AG10803 (cell line): ENCODE results near the gene CTAGE1.

Experiments used
- DNase-seq: peaks from one replicate; pipeline ENCODE4 v3.0.0; 2010; ENCODE audit warnings: low read depth
- H3K4me3 ChIP-seq: 2 replicates; pipeline ENCODE4 v1.5.1; 2011; ENCODE audit warnings: mild to moderate bottlenecking, low read length, control low read depth
- CTCF ChIP-seq: conservative IDR thresholded peaks from 2 replicates; pipeline ENCODE4 v1.5.1; 2011; ENCODE audit warnings: mild to moderate bottlenecking, low read length, control low read depth, inconsistent platforms

The CTAGE1 gene

DNA sequence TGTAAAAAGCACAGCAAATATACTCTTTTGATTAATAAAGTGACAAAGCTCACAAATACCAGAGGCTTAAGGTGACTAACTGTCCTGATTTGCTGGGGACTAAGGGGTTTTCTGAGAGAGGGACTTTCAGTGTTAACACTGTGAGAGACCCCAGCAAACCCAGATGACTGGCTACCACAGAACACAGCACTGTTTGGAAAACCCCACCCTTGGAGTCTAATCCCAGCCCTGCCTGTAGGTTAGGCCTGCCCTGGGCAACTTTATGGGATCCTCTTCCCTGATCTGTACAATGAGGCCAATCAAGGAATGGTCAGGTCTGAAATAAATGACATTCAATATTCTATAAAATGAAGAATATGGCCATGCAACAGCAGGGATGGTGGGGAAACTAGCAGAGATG lies 30.5 kb upstream of the CTAGE1 start:
- no peak overlapping the region for H3K4me3 ChIP-seq
- no peak for TF ChIP-seq CTCF
- DNase-seq: no peak

- TF ChIP-seq CTCF: no peak
- no peak overlapping the region for H3K4me3 ChIP-seq
These were observed 30.1 kb upstream of the CTAGE1 start for GRCh38 chr18:22447792-22448191.

GRCh38 chr18:22446911-22447310 lies 29.2 kb upstream of the CTAGE1 start:
- no peak for TF ChIP-seq CTCF
- no peak for DNase-seq
- H3K4me3 ChIP-seq: no peak overlapping the region

More at GRCh38 chr18:22447792-22448191, 30.1 kb upstream of the CTAGE1 start:
- peak; percentile 30 for DNase-seq

DNA sequence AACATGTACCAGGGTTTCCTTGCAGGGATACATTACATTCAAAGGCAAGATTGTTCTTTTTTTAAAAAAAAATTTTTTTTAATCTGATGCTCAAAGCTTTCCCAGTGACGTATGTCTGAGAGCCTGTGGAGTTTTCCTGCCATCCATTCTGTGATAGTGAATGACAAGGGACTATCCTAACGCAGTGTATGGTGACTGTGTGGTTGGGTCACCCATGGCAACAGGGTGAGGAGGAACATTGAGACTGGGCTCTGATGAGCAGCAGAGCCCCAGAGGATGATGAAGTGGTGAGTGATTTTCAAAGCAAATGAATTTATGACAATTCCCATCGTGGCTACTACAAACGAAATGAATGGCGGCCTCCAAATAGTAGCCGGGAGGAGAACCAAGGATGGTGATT lies 28.6 kb upstream of the CTAGE1 start:
- DNase-seq: no peak
- no peak overlapping the region for H3K4me3 ChIP-seq
- TF ChIP-seq CTCF: no peak

DNA sequence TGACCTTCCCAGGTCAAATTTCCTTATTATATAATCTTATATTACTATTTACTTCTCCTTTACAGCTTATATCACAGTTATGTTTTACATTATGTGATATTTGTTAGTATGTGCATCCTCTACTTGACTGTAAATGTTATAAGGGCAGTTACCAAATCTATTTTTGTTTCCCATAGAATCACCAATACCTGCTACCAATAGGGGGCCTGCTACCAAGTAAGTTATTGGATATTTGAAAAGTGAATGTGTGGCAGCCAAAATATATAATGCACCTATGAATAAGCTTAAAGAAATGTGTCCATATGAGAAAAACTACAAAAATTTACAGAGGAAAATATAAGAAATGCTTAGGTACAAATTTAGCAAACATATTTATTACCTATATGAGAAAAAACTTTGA lies 23.9 kb upstream of the CTAGE1 start:
- H3K4me3 ChIP-seq: no peak overlapping the region
- TF ChIP-seq CTCF: no peak
- DNase-seq: no peak

DNA sequence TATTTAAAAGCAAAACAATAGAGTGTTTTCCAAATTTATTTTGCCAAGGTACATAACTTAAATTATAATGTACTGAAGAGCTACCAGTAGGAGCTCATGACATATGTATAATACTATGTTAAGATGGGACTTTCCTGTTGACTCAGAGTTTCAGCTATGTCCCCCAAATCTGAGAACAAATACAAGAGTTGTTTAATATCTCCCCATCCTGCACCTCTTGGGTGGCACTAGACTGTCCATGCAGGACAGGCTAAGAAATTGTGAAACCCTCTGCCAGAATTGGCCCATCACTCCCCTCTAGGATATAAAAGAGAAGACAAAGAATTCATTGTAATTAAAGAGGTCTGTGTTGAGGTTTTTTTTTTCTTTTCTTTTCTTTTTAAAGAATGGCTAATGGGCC lies 21.7 kb upstream of the CTAGE1 start:
- peak; percentile 71 for DNase-seq
- TF ChIP-seq CTCF: no peak
- no peak overlapping the region for H3K4me3 ChIP-seq

DNA sequence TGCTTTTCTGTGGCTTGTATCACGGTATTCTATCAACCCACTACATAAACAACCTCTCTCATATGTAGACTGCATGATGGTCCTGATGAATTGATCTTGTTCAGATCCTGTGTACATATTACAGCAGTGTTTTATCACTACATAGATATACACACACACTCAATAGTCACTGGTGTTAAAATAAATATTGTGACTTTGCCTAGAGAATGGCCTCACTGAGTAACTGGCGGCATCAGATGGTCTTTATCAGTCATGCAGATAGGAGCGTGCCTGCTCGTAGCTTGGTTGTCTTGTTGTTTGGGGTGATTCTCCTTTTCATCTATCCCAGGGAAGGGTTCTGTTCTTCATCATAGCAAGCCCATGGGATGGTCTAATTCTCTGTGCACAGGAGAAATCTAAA lies 18.4 kb upstream of the CTAGE1 start:
- no peak for DNase-seq
- TF ChIP-seq CTCF: no peak
- H3K4me3 ChIP-seq: no peak overlapping the region
